PC-3 (cell line): ENCODE results near the gene EFTUD2. TPM values are rescaled to one million over a fixed set of nuclear protein-coding genes. Genes with fewer than 3 reads are reported as not detected.

ENCODE experiments used
- ATAC-seq: fragments of 200-7000 bp; cut with Tn5 transposase; 2 replicates; pipeline ENCODE4 v1.9.1; 2020; ENCODE audit warnings: mild to moderate bottlenecking, moderate library complexity
- BruUV-seq: library from RNA; stranded (reverse); fragments of 400-500 nt; replicated peaks from 2 replicates; lab custom pipeline; 2021; lab: Mats Ljungman, UMichigan
- CTCF ChIA-PET: fragments of 300-600 bp; sonication (Branson Sonifier 250); formaldehyde crosslinking; loops from one replicate; lab custom pipeline; 2022; ENCODE audit warnings: antibody characterized with exemption; lab: Charles Lee
- POLR2A ChIA-PET: fragments of 300-600 bp; sonication (Branson Sonifier 250); formaldehyde crosslinking; loops from one replicate; lab custom pipeline; 2022; ENCODE audit warnings: antibody characterized with exemption; ENCODE audit not compliant: unreplicated experiment; lab: Charles Lee
- DNase-seq: peaks from one replicate; pipeline ENCODE4 v3.0.0-alpha.2; 2015
- H2AFZ ChIP-seq: fragments of 300-600 bp; sonication (generic); 2 replicates; pipeline ENCODE4 v1.6.0; 2016; ENCODE audit warnings: antibody characterized with exemption, low read length
- H3F3A ChIP-seq: fragments of 300-600 bp; sonication (generic); one replicate; pipeline ENCODE4 v1.6.0; 2017; ENCODE audit warnings: antibody characterized with exemption, low read length, control low read depth, mild to moderate bottlenecking; ENCODE audit not compliant: unreplicated experiment
- H3K27ac ChIP-seq: fragments of 300-600 bp; sonication (generic); 2 replicates; pipeline ENCODE4 v1.5.1; 2016; ENCODE audit warnings: mild to moderate bottlenecking, low read length
- H3K27me3 ChIP-seq: fragments of 300-600 bp; sonication (generic); 2 replicates; pipeline ENCODE4 v1.6.1; 2016; ENCODE audit warnings: low read length, mixed read lengths
- H3K36me3 ChIP-seq: fragments of 300-600 bp; sonication (generic); 2 replicates; pipeline ENCODE4 v1.6.1; 2016; ENCODE audit warnings: low read depth, mixed run types, low read length, mixed read lengths
- H3K4me1 ChIP-seq: fragments of 300-600 bp; sonication (generic); 2 replicates; pipeline ENCODE4 v1.5.1; 2016; ENCODE audit warnings: low read length; ENCODE audit not compliant: insufficient read depth
- H3K4me2 ChIP-seq: fragments of 300-600 bp; sonication (generic); 2 replicates; pipeline ENCODE4 v1.6.0; 2016; ENCODE audit warnings: low read length
- H3K4me3 ChIP-seq: fragments of 300-600 bp; sonication (generic); 2 replicates; pipeline ENCODE4 v1.5.1; 2016; ENCODE audit warnings: mild to moderate bottlenecking, low read length, mixed read lengths
- H3K79me2 ChIP-seq: fragments of 300-600 bp; sonication (generic); 2 replicates; pipeline ENCODE4 v1.6.1; 2017; ENCODE audit warnings: low read length, mixed read lengths
- H3K9ac ChIP-seq: fragments of 300-600 bp; sonication (generic); 2 replicates; pipeline ENCODE4 v1.6.0; 2016; ENCODE audit warnings: mild to moderate bottlenecking, low read length
- H3K9me2 ChIP-seq: fragments of 300-600 bp; sonication (generic); replicated peaks from 2 replicates; pipeline ENCODE4 v1.6.1; 2016; ENCODE audit warnings: mixed run types, low read length, mixed read lengths
- H3K9me3 ChIP-seq: fragments of 300-600 bp; sonication (generic); 2 replicates; pipeline ENCODE4 v1.6.1; 2016; ENCODE audit warnings: low read length, mixed read lengths
- H4K20me1 ChIP-seq: fragments of 300-600 bp; sonication (generic); 2 replicates; pipeline ENCODE4 v1.6.1; 2016; ENCODE audit warnings: low read length, mixed read lengths
- CTCF ChIP-seq: fragments of 300-600 bp; sonication (generic); conservative IDR thresholded peaks from 2 replicates; pipeline ENCODE4 v1.5.1; 2017; ENCODE audit warnings: antibody characterized with exemption, low read depth, mild to moderate bottlenecking, low read length
- EZH2 ChIP-seq: fragments of 300-600 bp; sonication (generic); IDR thresholded peaks from one replicate; pipeline ENCODE4 v1.6.1; 2017; ENCODE audit warnings: antibody characterized with exemption, mild to moderate bottlenecking, low read length; ENCODE audit not compliant: unreplicated experiment
- EZH2phosphoT487 ChIP-seq: fragments of 300-600 bp; sonication (generic); IDR thresholded peaks from 2 replicates; pipeline ENCODE4 v1.6.1; 2018; ENCODE audit warnings: mild to moderate bottlenecking, antibody characterized with exemption, low read length, borderline replicate concordance
- intact Hi-C: fragments of 100-400 bp; cut with micrococcal nuclease; formaldehyde crosslinking; loops from 2 replicates; pipeline ENCODE4 v1.9.0; 2023
- total RNA-seq: library from RNA; depleted of rRNA; stranded (reverse); fragments of >200 nt; gene quantifications from 2 replicates; pipeline ENCODE4 v1.2.3, GENCODE V29; 2014

The EFTUD2 gene
- total RNA-seq, 1 experiment from 2014 or later: 227 TPM

GRCh38 chr17:44832805-44833204 lies 66.4 kb downstream of the EFTUD2 start:
- BruUV-seq: no TSS peak
- CTCF ChIA-PET: no interaction called here
- intact Hi-C loops: no loop called here
- H3K9me3 ChIP-seq: no peaks in the 10 kb centered on the region
- no peak for TF ChIP-seq CTCF
- no peak for TF ChIP-seq EZH2
- TF ChIP-seq EZH2phosphoT487: no peak
- H3F3A ChIP-seq: no peaks in the 10 kb centered on the region
- DNase-seq: no peak
- H3K4me2 ChIP-seq: no peak overlapping the region
- H3K27ac ChIP-seq: no peak overlapping the region
- peaks cover 18% of the 10 kb centered on the region for H3K4me1 ChIP-seq
- H4K20me1 ChIP-seq: no peaks in the 10 kb centered on the region
- H2AFZ ChIP-seq: no peak overlapping the region
- peaks cover 21% of the 10 kb centered on the region for H3K79me2 ChIP-seq
- H3K4me3 ChIP-seq: no peak overlapping the region
- H3K27me3 ChIP-seq: no peaks in the 10 kb centered on the region
- POLR2A ChIA-PET: no interaction called here
- no peaks in the 10 kb centered on the region for H3K36me3 ChIP-seq
- ATAC-seq: no peak
- H3K9ac ChIP-seq: no peak overlapping the region
- H3K9me2 ChIP-seq: no peaks in the 10 kb centered on the region

GRCh38 chr17:44831371-44831770 lies 67.9 kb downstream of the EFTUD2 start:
- BruUV-seq: no TSS peak
- Histone ChIP-seq H3K4me2 (no peak overlapping the region), H3K79me2 (peaks cover 35% of the 10 kb centered on the region), H3K9me3 (no peaks in the 10 kb centered on the region), H2AFZ (no peak overlapping the region), H3K9me2 (no peaks in the 10 kb centered on the region), H3K9ac (no peak overlapping the region), H3K4me3 (no peak overlapping the region), H3F3A (no peaks in the 10 kb centered on the region), H3K27me3 (no peaks in the 10 kb centered on the region), H3K4me1 (peaks cover 22% of the 10 kb centered on the region), H4K20me1 (no peaks in the 10 kb centered on the region), H3K36me3 (no peaks in the 10 kb centered on the region), H3K27ac (no peak overlapping the region)
- ATAC-seq: no peak
- POLR2A ChIA-PET: no interaction called here
- TF ChIP-seq EZH2 (no peak), EZH2phosphoT487 (no peak), CTCF (no peak)
- intact Hi-C loops: no loop called here
- CTCF ChIA-PET: interaction anchor here (0.7 to 1.4 kb wide), 3 partner anchors 15 to 56 kb away, joined by 4 to 7 read pairs (median 4); no protein-coding TSS in a partner anchor
- DNase-seq: no peak
